GM12878 (cell line): ENCODE results near the gene NR2F1-AS1. TPM values are rescaled to one million over a fixed set of nuclear protein-coding genes. Genes with fewer than 3 reads are reported as not detected.

ENCODE experiments used
- microRNA counts: library from miRNA; unstranded; fragments of <30 nt; microRNA quantifications from one replicate; lab custom pipeline; 2016
- polyA plus RNA-seq, 11 experiments: library from polyadenylated mRNA; depleted of rRNA in 4 of 11; unstranded in 6 of 11; stranded (reverse) in 5 of 11; fragments of >200 nt; fragmentation: Nextera tagmentation in 4 of 11; fragmentation: Illumina TruSeq in 1 of 11; extraction: Ambion mirVana in 4 of 11; extraction: Trizol in 1 of 11; gene quantifications; 1 replicate in 1 of 11; 2 replicates in 10 of 11; pipeline versions ENCODE4 v1.2.1 to v1.2.3, GENCODE V29; 2011 to 2016; ENCODE audit warnings: inconsistent platforms in 2 of 11, missing spikeins in 2 of 11, low read depth in 1 of 11
- total RNA-seq, 4 experiments: library from RNA; depleted of rRNA in 3 of 4; stranded (reverse); fragments of >200 nt in 3 of 4; fragmentation: Illumina TruSeq in 1 of 4; extraction: Trizol in 1 of 4; gene quantifications; 2 replicates each; pipeline versions ENCODE4 v1.2.1 to v1.2.3, GENCODE V29; 2013 to 2021

The NR2F1-AS1 gene
- total and polyA plus RNA-seq, 10 of the 15 experiments (the other 5 are each of a cell fraction or from before 2014, with no cell fraction given): 0.11 to 0.85 (median 0.27) TPM

MicroRNAs within 50 kb of the gene (microRNA counts, 767-probe panel; counts per million panel counts)
- microRNA hsa-miR-2277-3p (lab: Ali Mortazavi, UCI): 55.3 counts per million
- 55.3 counts per million for microRNA hsa-miR-2277-5p (lab: Ali Mortazavi, UCI)

Other genes starting within 250 kb of the NR2F1-AS1 start
- 0.22 and 0.79 TPM in 2 replicates for gene NR2F1, start 2.0 kb upstream of the NR2F1-AS1 start, total RNA-seq (2014; rRNA removed)
- gene NR2F1, start 2.0 kb upstream of the NR2F1-AS1 start, total RNA-seq (2014; rRNA removed; fragmentation: Illumina TruSeq; extraction: Trizol): not detected in 2 replicates
- 0.32 and 0.36 TPM in 2 replicates for gene NR2F1, start 2.0 kb upstream of the NR2F1-AS1 start, total RNA-seq (2021)
- 0.06 TPM in 1 of 2 replicates, not detected in the other for gene NR2F1, start 2.0 kb upstream of the NR2F1-AS1 start, polyA plus RNA-seq (2011; rRNA removed)
- gene NR2F1, start 2.0 kb upstream of the NR2F1-AS1 start, polyA plus RNA-seq (2014; fragmentation: Illumina TruSeq; extraction: Trizol): not detected in 2 replicates
- gene NR2F1, start 2.0 kb upstream of the NR2F1-AS1 start, polyA plus RNA-seq (2014; fragmentation: Nextera tagmentation; extraction: Ambion mirVana): under 1 TPM in 1 of 2 experiments, not detected in 1; 0.04 TPM
- not detected in 2 replicates for gene NR2F1, start 2.0 kb upstream of the NR2F1-AS1 start, polyA plus RNA-seq (2014; rRNA removed)
- gene NR2F1, start 2.0 kb upstream of the NR2F1-AS1 start, polyA plus RNA-seq (2016; fragmentation: Nextera tagmentation; extraction: Ambion mirVana): not detected
- gene POU5F2, start 160.4 kb upstream of the NR2F1-AS1 start, total RNA-seq (2014; rRNA removed): 1.3 and 1.4 TPM in 2 replicates
- gene POU5F2, start 160.4 kb upstream of the NR2F1-AS1 start, total RNA-seq (2014; rRNA removed; fragmentation: Illumina TruSeq; extraction: Trizol): 1.1 and 1.4 TPM in 2 replicates
- 0.40 and 0.59 TPM in 2 replicates for gene POU5F2, start 160.4 kb upstream of the NR2F1-AS1 start, total RNA-seq (2021)
- gene POU5F2, start 160.4 kb upstream of the NR2F1-AS1 start, polyA plus RNA-seq (2011; rRNA removed): 0.24 and 0.62 TPM in 2 replicates
- gene POU5F2, start 160.4 kb upstream of the NR2F1-AS1 start, polyA plus RNA-seq (2014; fragmentation: Illumina TruSeq; extraction: Trizol): 0.01 TPM in 1 of 2 replicates, not detected in the other
- gene POU5F2, start 160.4 kb upstream of the NR2F1-AS1 start, polyA plus RNA-seq (2014; fragmentation: Nextera tagmentation; extraction: Ambion mirVana): under 1 TPM; under 0.01 to 0.06 TPM
- gene POU5F2, start 160.4 kb upstream of the NR2F1-AS1 start, polyA plus RNA-seq (2014; rRNA removed): 0.06 and 0.13 TPM in 2 replicates
- under 1 TPM; 0.32 to 0.37 TPM for gene POU5F2, start 160.4 kb upstream of the NR2F1-AS1 start, polyA plus RNA-seq (2016; fragmentation: Nextera tagmentation; extraction: Ambion mirVana)